ENCODE measurements around the gene NMU.

Gene NMU

DNA sequence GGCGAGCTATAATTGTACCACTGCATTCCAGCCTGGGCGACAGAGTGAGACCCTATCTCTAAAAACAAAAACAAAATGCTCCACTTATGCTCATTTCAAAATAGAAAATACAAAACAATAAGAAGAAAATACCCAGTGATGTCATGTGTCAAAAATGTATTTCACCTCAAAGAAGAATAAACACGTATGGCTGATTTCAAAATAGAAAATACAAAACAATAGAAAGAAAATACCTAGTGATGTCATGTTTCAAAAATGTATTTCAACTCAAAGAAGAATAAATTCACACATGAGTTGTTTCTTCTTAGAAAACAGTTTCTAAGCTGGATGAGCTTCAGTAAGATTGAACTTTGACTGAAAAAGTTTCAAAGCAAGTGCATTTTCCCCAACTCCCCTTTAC lies 23.8 kb downstream of the NMU start:
- Histone ChIP-seq H3K4me1 (ENCODE audit: control insufficient read depth, low read length) (no peaks in the 10 kb centered on the region), H3F3A (ENCODE audit: control insufficient read depth, insufficient read depth) (no peaks in the 10 kb centered on the region), H4K20me1 (ENCODE audit: control insufficient read depth, insufficient read depth, low read depth, low read length) (no peaks in the 10 kb centered on the region), H3K9me2 (replicated peaks; ENCODE audit: control insufficient read depth, low read length) (no peaks in the 10 kb centered on the region), H3K4me2 (ENCODE audit: low read length) (no peak overlapping the region), H3K9me3 (ENCODE audit: control insufficient read depth, insufficient read depth, low read length) (no peaks in the 10 kb centered on the region), H3K36me3 (ENCODE audit: control insufficient read depth, low read length) (no peaks in the 10 kb centered on the region), H3K27ac (ENCODE audit: low read depth, low read length) (no peak overlapping the region), H3K27me3 (ENCODE audit: control insufficient read depth, low read length) (no peaks in the 10 kb centered on the region), H3K4me3 (ENCODE audit: low read length) (no peak overlapping the region), H3K79me2 (ENCODE audit: control insufficient read depth, low read length) (no peaks in the 10 kb centered on the region)
- TF ChIP-seq CTCF (IDR thresholded peaks at IDR 0.05; ENCODE audit: low read depth, low read length, poor library complexity, severe bottlenecking) (no peak), EZH2phosphoT487 (IDR thresholded peaks at IDR 0.05; ENCODE audit: borderline replicate concordance, low read length) (no peak)

DNA sequence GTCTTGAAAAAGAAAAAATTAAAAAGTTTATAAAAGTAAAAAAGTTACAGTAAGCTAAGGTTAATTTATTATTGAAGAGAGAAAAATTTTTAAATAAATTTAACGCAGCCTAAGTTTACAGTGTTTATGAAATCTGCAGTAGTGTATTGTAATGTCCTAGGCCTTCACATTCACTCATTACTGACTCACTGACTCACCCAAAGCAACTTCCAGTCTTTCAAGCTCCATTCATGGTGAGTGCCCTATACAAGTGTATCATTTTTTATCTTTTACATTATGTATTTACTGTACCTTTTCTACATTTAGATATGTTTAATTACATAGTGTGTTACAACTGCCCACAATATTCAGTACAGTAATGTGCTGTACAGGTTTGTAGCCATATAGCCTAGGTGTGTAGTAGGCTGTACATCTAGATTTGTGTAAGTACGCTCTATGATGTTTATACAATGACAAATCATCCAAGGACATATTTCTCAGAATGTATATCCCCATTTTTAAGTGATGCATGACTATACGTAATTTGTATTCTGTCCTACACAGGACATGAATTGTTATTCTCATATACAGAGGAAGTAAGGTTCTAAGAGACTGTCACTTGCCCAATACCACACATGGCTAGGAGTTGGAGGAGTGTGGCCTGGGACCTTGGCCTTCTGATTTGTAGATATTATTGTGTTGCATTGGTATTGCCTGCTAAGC lies 24.6 kb downstream of the NMU start:
- Histone ChIP-seq H3K36me3 (ENCODE audit: control insufficient read depth, low read length) (no peaks in the 10 kb centered on the region), H3K4me1 (ENCODE audit: control insufficient read depth, low read length) (no peaks in the 10 kb centered on the region), H4K20me1 (ENCODE audit: control insufficient read depth, insufficient read depth, low read depth, low read length) (no peaks in the 10 kb centered on the region), H3K27ac (ENCODE audit: low read depth, low read length) (no peak overlapping the region), H3K27me3 (ENCODE audit: control insufficient read depth, low read length) (no peaks in the 10 kb centered on the region), H3K4me3 (ENCODE audit: low read length) (no peak overlapping the region), H3F3A (ENCODE audit: control insufficient read depth, insufficient read depth) (no peaks in the 10 kb centered on the region), H3K79me2 (ENCODE audit: control insufficient read depth, low read length) (no peaks in the 10 kb centered on the region), H3K9me2 (replicated peaks; ENCODE audit: control insufficient read depth, low read length) (no peaks in the 10 kb centered on the region), H3K9me3 (ENCODE audit: control insufficient read depth, insufficient read depth, low read length) (no peaks in the 10 kb centered on the region), H3K4me2 (ENCODE audit: low read length) (no peak overlapping the region)
- TF ChIP-seq CTCF (IDR thresholded peaks at IDR 0.05; ENCODE audit: low read depth, low read length, poor library complexity, severe bottlenecking) (no peak), EZH2phosphoT487 (IDR thresholded peaks at IDR 0.05; ENCODE audit: borderline replicate concordance, low read length) (no peak)

DNA sequence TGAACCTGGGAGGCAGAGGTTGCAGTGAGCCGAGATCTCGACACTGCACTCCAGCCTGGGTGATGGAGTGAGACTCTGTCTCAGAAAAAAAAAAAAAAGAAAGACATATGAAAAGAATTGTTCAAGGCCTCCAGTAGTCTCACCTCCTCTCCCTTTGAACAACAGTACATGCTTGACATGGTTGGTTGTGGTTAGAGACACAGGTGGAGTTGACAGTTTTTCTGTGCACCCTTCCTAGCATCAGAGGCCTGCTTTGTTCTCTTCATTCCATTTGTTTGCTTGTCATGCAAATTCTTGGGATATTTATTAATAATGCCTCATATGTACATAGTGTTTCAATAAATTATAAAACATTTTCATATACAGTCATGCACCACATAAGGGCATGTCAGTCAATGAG lies 25.7 kb downstream of the NMU start:
- Histone ChIP-seq H3K4me2 (ENCODE audit: low read length) (no peak overlapping the region), H3F3A (ENCODE audit: control insufficient read depth, insufficient read depth) (no peaks in the 10 kb centered on the region), H3K36me3 (ENCODE audit: control insufficient read depth, low read length) (no peaks in the 10 kb centered on the region), H3K27me3 (ENCODE audit: control insufficient read depth, low read length) (no peaks in the 10 kb centered on the region), H3K9me2 (replicated peaks; ENCODE audit: control insufficient read depth, low read length) (no peaks in the 10 kb centered on the region), H3K79me2 (ENCODE audit: control insufficient read depth, low read length) (no peaks in the 10 kb centered on the region), H3K4me1 (ENCODE audit: control insufficient read depth, low read length) (no peaks in the 10 kb centered on the region), H3K27ac (ENCODE audit: low read depth, low read length) (no peak overlapping the region), H3K9me3 (ENCODE audit: control insufficient read depth, insufficient read depth, low read length) (no peaks in the 10 kb centered on the region), H4K20me1 (ENCODE audit: control insufficient read depth, insufficient read depth, low read depth, low read length) (no peaks in the 10 kb centered on the region), H3K4me3 (ENCODE audit: low read length) (no peak overlapping the region)
- no peak for TF ChIP-seq CTCF (IDR thresholded peaks at IDR 0.05; ENCODE audit: low read depth, low read length, poor library complexity, severe bottlenecking)
- TF ChIP-seq EZH2phosphoT487 (IDR thresholded peaks at IDR 0.05; ENCODE audit: borderline replicate concordance, low read length), result no peak

All from DOHH2 (cell line).